ENCODE data around the gene MARK2.
A peak's percentile ranks its signal among the peaks of the same experiment; 100 is the strongest.

MARK2 gene

DNA sequence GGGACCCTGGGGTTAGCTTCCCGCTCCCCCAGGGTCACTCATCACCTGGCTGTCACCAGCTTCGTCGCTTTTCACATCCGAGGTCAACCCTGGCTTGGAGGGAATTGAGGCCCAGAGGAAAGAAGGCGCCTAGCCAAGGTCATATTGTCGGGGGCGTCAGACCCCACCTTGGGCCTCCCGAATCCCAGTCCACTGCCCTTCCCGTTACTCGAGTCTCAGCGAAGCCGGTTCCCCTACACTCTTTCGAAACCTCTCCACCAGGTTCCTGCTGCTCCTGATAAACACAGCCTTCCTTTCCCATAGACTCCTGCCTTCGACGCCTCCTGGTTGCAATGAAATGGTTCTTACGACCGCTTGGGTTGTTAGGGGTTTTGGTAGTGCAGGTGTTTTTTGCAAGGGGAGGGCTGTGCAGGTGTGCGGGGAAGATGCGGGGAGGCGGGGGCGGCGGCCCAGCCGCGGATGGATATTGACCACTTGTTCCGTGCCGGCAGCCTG lies 100.5 kb downstream of the MARK2 start:
- in situ Hi-C loops (cut with MboI; ENCODE audit: low sequenced_read_pairs, unreplicated experiment) = no loop called here
- TF ChIP-seq, protein P1, sequence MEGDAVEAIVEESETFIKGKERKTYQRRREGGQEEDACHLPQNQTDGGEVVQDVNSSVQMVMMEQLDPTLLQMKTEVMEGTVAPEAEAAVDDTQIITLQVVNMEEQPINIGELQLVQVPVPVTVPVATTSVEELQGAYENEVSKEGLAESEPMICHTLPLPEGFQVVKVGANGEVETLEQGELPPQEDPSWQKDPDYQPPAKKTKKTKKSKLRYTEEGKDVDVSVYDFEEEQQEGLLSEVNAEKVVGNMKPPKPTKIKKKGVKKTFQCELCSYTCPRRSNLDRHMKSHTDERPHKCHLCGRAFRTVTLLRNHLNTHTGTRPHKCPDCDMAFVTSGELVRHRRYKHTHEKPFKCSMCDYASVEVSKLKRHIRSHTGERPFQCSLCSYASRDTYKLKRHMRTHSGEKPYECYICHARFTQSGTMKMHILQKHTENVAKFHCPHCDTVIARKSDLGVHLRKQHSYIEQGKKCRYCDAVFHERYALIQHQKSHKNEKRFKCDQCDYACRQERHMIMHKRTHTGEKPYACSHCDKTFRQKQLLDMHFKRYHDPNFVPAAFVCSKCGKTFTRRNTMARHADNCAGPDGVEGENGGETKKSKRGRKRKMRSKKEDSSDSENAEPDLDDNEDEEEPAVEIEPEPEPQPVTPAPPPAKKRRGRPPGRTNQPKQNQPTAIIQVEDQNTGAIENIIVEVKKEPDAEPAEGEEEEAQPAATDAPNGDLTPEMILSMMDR (IDR thresholded peaks at IDR 0.05; ENCODE audit: borderline replicate concordance, control extremely low read depth, extremely low read depth, insufficient read depth, missing control alignments) = no peak
- DNase-seq (ENCODE audit: low spot score) = no peak

DNA sequence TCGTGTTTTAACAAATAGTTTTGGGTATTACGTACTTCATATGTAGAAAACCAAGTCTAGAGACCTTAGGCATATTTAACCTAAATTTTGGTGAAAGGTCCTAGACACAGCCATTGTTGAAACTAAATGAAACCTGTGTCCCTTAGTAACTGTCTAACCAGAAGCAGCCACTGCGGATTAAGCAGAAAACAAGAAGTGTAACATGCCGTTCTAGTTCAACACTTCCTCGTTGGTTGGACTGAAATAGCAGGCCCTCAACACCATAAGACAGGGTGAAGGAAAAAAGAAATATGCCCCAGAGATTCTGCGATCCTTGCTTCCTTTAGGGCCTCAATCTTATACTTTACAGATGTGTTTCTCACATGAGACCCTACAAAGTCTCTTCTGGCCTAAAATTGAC lies 101.9 kb downstream of the MARK2 start:
- in situ Hi-C loops (cut with MboI; ENCODE audit: low sequenced_read_pairs, unreplicated experiment) = loop anchor here (10.0 kb wide), 1 partner anchor 106 kb away; the partner anchor contains the start of gene MARK2
- DNase-seq (ENCODE audit: low spot score) = no peak

DNA sequence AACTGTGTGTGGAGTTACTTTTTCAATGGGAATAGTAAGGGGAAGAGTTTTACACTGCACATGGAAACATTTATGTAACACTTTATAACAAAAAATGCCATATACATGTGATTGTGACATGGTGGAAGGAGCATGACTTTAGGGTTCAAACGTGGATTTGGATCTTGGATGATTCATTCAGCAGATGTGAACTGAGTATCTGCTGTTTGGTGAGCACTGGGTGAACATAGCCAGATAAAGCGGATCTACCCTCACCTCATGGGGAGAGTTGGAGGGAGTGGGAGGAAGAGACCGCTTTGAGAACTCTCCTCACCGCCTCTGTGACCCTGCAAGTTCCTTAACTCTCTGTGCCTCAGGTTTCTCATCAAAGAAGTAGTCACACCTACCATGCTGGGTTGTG lies 103.0 kb downstream of the MARK2 start:
- TF ChIP-seq, protein P1 (IDR thresholded peaks at IDR 0.05; ENCODE audit: borderline replicate concordance, control extremely low read depth, extremely low read depth, insufficient read depth, missing control alignments) = no peak

More for the DNA sequence above, 101.9 kb downstream of the MARK2 start:
- TF ChIP-seq, protein P1 (IDR thresholded peaks at IDR 0.05; ENCODE audit: borderline replicate concordance, control extremely low read depth, extremely low read depth, insufficient read depth, missing control alignments) = no peak

DNA sequence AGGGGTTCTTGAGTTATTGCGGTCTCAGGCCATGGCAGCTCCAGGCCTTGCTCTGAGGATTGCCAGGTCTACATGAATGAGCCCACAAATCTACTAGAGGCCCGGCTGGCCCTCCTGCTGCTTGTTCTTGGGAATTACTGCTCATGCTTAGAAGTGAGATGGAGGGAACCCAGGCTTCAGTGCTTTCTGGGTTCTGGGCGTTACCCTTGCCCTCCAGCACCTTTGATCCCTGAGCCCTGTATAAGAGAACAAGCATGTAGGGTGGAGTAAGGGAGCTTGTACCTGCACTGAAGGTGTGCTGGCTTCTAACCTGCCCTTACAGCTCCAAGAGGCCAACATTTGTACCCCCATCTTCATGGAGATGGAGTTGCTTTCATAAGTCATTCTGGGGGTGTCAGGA lies 103.9 kb downstream of the MARK2 start:
- no peak for DNase-seq (ENCODE audit: low spot score)
- TF ChIP-seq, protein P1 (IDR thresholded peaks at IDR 0.05; ENCODE audit: borderline replicate concordance, control extremely low read depth, extremely low read depth, insufficient read depth, missing control alignments) = no peak
- in situ Hi-C loops (cut with MboI; ENCODE audit: low sequenced_read_pairs, unreplicated experiment) = loop anchor here (10.0 kb wide), 1 partner anchor 108 kb away; the partner anchor contains the start of gene MARK2

More for the DNA sequence above, 103.0 kb downstream of the MARK2 start:
- no peak for DNase-seq (ENCODE audit: low spot score)
- in situ Hi-C loops (cut with MboI; ENCODE audit: low sequenced_read_pairs, unreplicated experiment) = loop anchor here (10.0 kb wide), 1 partner anchor 107 kb away; the partner anchor contains the start of gene MARK2

DNA sequence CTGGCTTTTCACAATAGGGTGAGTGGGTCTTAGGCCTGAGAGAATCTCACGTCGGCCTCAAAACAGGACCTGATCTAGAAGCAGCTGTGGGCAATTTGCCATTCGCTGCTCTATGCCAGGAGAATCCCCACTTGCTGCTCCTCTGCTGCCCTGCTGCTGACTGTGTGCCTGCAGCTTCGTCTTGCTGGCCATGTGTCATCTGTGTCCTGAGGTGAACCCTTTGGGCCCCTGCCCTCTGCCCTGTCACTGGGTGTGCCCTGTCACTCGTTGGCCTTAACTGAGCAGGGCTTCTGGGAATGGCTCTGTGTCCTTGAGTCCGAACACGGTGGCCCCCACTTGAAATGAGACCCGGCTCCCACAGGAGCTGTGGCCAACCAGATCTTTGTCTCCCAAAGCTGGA lies 106.1 kb downstream of the MARK2 start:
- in situ Hi-C loops (cut with MboI; ENCODE audit: low sequenced_read_pairs, unreplicated experiment) = loop anchor here (10.0 kb wide), 1 partner anchor 110 kb away; the partner anchor contains the start of gene MARK2
- DNase-seq (ENCODE audit: low spot score) = no peak
- TF ChIP-seq, protein P1 (IDR thresholded peaks at IDR 0.05; ENCODE audit: borderline replicate concordance, control extremely low read depth, extremely low read depth, insufficient read depth, missing control alignments) = no peak

DNA sequence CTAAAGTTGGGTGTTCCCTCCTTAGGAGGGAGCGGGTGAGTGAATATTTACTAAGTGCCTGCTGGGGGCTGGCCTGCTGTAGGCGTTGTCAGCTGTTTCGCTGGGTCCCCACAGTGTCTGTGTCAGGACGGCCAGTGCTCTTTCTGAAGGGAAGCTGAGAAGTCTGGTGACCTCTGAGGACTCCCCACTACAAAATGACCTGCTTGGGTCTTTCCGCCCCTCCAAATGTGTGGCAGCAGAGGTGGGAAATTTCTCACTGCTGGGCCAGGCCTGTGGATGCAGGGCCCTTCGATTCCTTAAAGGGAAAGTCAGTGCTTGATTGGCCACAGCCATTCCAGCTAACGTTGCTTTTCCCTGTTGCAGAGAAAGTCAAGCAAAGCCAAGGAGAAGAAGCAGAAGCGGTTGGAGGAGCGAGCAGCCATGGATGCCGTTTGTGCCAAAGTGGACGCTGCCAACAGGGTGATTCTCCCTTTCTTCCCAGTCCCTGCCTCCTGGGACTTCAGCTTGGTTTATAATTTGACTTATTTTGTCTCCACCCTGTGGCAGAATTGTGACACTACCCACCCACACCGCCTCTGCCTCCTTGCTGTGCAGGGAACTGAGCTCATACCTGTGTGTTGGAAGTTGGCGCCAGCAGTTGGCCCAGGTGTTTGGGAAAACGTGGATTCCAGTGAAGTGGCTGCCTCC lies 106.7 kb downstream of the MARK2 start:
- peak; percentile 68 for DNase-seq (ENCODE audit: low spot score)
- in situ Hi-C loops (cut with MboI; ENCODE audit: low sequenced_read_pairs, unreplicated experiment) = loop anchor here (10.0 kb wide), 1 partner anchor 111 kb away; the partner anchor contains the start of gene MARK2

More for the DNA sequence above, 106.7 kb downstream of the MARK2 start:
- TF ChIP-seq, protein P1 (IDR thresholded peaks at IDR 0.05; ENCODE audit: borderline replicate concordance, control extremely low read depth, extremely low read depth, insufficient read depth, missing control alignments) = peak; percentile 51
